ENCODE data around the gene BCL11B.

BCL11B gene

DNA sequence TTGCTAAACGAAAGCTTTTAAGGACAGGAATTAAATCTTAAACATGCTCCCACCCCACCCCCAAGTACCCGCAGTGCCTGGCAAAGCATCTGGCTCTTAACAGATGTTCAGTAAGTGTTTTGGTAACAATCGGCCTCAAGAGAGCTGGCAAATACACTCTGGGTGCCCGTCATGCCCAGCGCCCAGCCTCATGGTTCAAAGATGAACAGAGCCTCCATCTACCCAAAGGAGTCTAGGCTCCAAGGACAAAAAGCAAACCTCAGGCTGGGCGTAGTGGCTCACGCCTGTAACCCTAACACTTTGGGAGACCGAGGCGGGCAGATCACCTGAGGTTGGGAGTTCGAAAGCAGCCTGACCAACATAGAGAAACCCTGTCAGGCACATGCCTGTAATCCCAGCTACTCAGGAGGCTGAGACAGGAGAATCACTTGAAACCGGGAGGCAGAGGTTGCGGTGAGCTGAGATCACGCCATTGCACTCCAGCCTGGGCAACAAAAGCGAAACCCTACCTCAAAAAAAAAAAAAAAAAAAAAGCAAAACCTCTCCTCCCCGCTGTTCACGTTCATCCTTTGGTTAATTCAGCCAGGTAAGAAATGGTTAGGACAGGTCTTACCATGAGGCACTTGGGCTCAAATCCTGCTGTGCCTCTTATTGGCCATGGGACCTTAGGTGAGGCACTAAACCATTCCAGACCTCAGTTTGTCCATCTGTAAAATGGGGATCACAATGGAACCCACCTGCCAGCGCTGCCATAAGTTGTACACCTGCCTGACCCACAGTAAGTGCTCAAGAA is 151.3 kb downstream of the BCL11B start:
- DNase-seq (ENCODE audit: low read depth in 2 of 2) = no peak

DNA sequence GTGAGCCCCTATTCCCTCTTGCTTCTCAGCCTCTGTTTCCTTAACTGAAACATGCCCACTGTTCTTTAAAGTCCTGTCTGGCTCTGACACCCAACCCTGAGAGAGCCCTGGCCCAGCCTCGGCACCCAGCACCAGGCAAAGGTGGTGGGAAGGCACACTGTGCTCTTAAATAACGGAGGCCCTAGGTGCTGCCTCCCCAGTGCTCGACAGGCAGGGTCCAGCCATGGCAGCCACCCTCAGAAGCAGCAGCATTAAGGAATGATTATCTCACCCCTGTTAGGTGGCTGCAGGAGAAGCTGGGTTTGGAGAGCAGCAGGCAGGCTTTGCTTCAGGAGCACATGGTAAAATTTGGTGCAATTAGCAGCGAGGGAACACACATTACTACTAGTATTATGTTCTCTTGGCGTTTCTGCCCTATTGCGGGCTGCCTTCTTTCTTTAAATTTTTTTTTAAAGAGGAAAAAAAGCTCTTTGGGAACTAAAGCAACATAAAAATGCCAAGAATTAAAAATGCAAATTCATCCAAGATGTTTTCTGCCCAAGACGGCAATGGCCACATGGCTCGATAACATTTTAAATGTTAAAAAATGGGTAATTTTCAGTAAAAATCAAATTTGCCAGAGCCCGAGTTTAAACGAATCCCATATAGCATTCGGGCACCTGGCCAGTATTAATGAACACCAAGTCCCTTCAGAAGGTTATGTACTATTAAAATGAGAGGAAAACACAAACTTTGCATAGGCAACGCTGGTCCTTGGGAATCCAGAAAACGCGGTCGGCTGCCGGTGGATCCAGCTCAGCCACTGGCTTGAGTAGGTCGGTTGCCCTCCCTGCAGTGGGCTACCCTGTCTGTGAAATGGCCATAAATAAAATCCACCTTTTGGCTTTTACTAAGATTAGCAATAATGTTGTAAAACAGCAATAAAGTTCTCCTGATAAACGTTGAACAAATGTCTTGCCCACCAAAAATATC is 152.2 kb downstream of the BCL11B start:
- no peak for DNase-seq (ENCODE audit: low read depth in 2 of 2)

Data from stimulated activated CD4-positive, alpha-beta T cell treated with anti-CD3 and anti-CD28 coated beads, Interleukin-4, amount 100 ng/mL, for 48 hours (primary cell).